Right atrium auricular region (tissue), 2 donors: Measurements from ENCODE around the gene MRPS2. TPM values are rescaled to one million over a fixed set of nuclear protein-coding genes. Genes with fewer than 3 reads are reported as not detected.
"Not testable (repeated sequence)": the region's sequence is repeated elsewhere in the genome, so short reads cannot be mapped to it uniquely, and the experiment has no call there.

ENCODE experiments used
- DNase-seq: peaks from one replicate; pipeline ENCODE4 v3.0.0-alpha.2; 2019; ENCODE audit warnings: low spot score
- H3K27ac ChIP-seq, 2 donors: fragments of 200-600 bp; sonication (generic); 1 replicate in 1 of 2; 2 replicates in 1 of 2; pipeline ENCODE4 v1.5.1; 2016 to 2019
- H3K27me3 ChIP-seq, 2 donors: fragments of 200-600 bp; sonication (generic); one replicate each; pipeline versions ENCODE4 v1.5.1 to v1.6.0; 2017 to 2019
- H3K36me3 ChIP-seq: fragments of 200-600 bp; sonication (generic); one replicate; pipeline ENCODE4 v1.5.1; 2016
- H3K4me1 ChIP-seq, 2 donors: fragments of 200-600 bp; sonication (generic); one replicate each; pipeline versions ENCODE4 v1.5.1 to v1.6.0; 2017 to 2019
- H3K4me3 ChIP-seq, 2 donors: fragments of 200-600 bp; sonication (generic); 1 replicate in 1 of 2; 2 replicates in 1 of 2; pipeline ENCODE4 v1.5.1; 2017 to 2019; ENCODE audit warnings: mild to moderate bottlenecking in 1 of 2, moderate library complexity in 1 of 2
- H3K9me3 ChIP-seq, 2 donors: fragments of 200-600 bp; sonication (generic); one replicate each; pipeline ENCODE4 v1.5.1; 2019
- CTCF ChIP-seq, 2 donors: fragments of 200-600 bp; sonication (generic); IDR thresholded peaks; one replicate each; pipeline ENCODE4 v1.5.1; 2019; ENCODE audit warnings: antibody characterized with exemption in 2 of 2
- total RNA-seq, 2 donors: library from RNA; depleted of rRNA; stranded (reverse); fragments of >200 nt; gene quantifications; one replicate each; pipeline ENCODE4 v1.1.0, GENCODE V29; 2016

The MRPS2 gene
- total RNA-seq, 2 donors from 2014 or later: 40.9 to 72.5 TPM

GRCh38 chr9:135536216-135536615 lies 35.7 kb downstream of the MRPS2 start:
- Histone ChIP-seq H3K4me1 (no peaks in the 10 kb centered on the region), H3K27ac (no peak overlapping the region), H3K9me3 (no peaks in the 10 kb centered on the region), H3K36me3 (no peaks in the 10 kb centered on the region), H3K27me3 (no peaks in the 10 kb centered on the region), H3K4me3 (no peak overlapping the region)
- no peak for TF ChIP-seq CTCF (IDR thresholded peaks at IDR 0.05)
- no peak for DNase-seq

GRCh38 chr9:135543262-135543894 lies 42.9 kb downstream of the MRPS2 start:
- not testable (repeated sequence) for DNase-seq, H3K27ac ChIP-seq, H3K27me3 ChIP-seq, H3K4me1 ChIP-seq, H3K36me3 ChIP-seq, H3K9me3 ChIP-seq, H3K4me3 ChIP-seq

- Histone ChIP-seq H3K4me3 (no peak overlapping the region), H3K4me1 (no peaks in the 10 kb centered on the region), H3K9me3 (no peaks in the 10 kb centered on the region), H3K27ac (no peak overlapping the region), H3K36me3 (no peaks in the 10 kb centered on the region), H3K27me3 (no peaks in the 10 kb centered on the region)
- TF ChIP-seq CTCF (IDR thresholded peaks at IDR 0.05): no peak
- no peak for DNase-seq
Observed at GRCh38 chr9:135544981-135545635, 44.6 kb downstream of the MRPS2 start.

GRCh38 chr9:135545646-135546176 lies 45.2 kb downstream of the MRPS2 start, which contains the start of gene OBP2A:
OBP2A (plus strand) TSS chr9:135546126; CDS start chr9:135546181, 55 bp downstream.
- H3K36me3 ChIP-seq, H3K27me3 ChIP-seq: not testable (repeated sequence)

GRCh38 chr9:135546792-135547617 lies 46.5 kb downstream of the MRPS2 start:
- H3K9me3 ChIP-seq, H3K27me3 ChIP-seq, H3K4me1 ChIP-seq, H3K4me3 ChIP-seq, H3K27ac ChIP-seq, H3K36me3 ChIP-seq, DNase-seq: not testable (repeated sequence)

More at GRCh38 chr9:135545646-135546176, 45.2 kb downstream of the MRPS2 start, which contains the start of gene OBP2A:
- not testable (repeated sequence) for H3K4me3 ChIP-seq, DNase-seq, H3K9me3 ChIP-seq, H3K4me1 ChIP-seq, H3K27ac ChIP-seq

- Histone ChIP-seq H3K4me3 (no peak overlapping the region), H3K9me3 (no peaks in the 10 kb centered on the region), H3K4me1 (no peaks in the 10 kb centered on the region), H3K27me3 (no peaks in the 10 kb centered on the region), H3K27ac (no peak overlapping the region), H3K36me3 (no peaks in the 10 kb centered on the region)
- no peak for TF ChIP-seq CTCF (IDR thresholded peaks at IDR 0.05)
- DNase-seq: no peak
Observed at GRCh38 chr9:135547756-135548736, 47.6 kb downstream of the MRPS2 start.

- not testable (repeated sequence) for H3K4me1 ChIP-seq, H3K27ac ChIP-seq, H3K36me3 ChIP-seq, DNase-seq, H3K27me3 ChIP-seq, H3K9me3 ChIP-seq, H3K4me3 ChIP-seq
Observed at GRCh38 chr9:135549478-135550343, 49.2 kb downstream of the MRPS2 start.
